ENCODE results near the gene KCTD15.

The KCTD15 gene

GRCh38 chr19:33759356-33759755 lies 37.3 kb upstream of the KCTD15 start:
- no peak for TF ChIP-seq RARB (CRISPR knock-in tag; IDR thresholded peaks at IDR 0.05)
- no peak for TF ChIP-seq TOX (CRISPR knock-in tag; IDR thresholded peaks at IDR 0.05; ENCODE audit: borderline replicate concordance)
- no peak for TF ChIP-seq CREB5 (CRISPR knock-in tag; IDR thresholded peaks at IDR 0.05; ENCODE audit: low read depth)
- TF ChIP-seq TCF4 (CRISPR knock-in tag; IDR thresholded peaks at IDR 0.05; ENCODE audit: borderline replicate concordance), result no peak
- TF ChIP-seq ESRRG (CRISPR knock-in tag; IDR thresholded peaks at IDR 0.05), result no peak
- no peak for TF ChIP-seq OSR1 (CRISPR knock-in tag; IDR thresholded peaks at IDR 0.05)
- no peak for TF ChIP-seq SNAI2 (CRISPR knock-in tag; IDR thresholded peaks at IDR 0.05)
- no peak for ATAC-seq

GRCh38 chr19:33763633-33764371 lies 32.9 kb upstream of the KCTD15 start:
- ATAC-seq, result peak; percentile 62; the same call in 1 of the 3 replicates
- TF ChIP-seq BACH2 (CRISPR knock-in tag; IDR thresholded peaks at IDR 0.05; ENCODE audit: borderline replicate concordance) (no peak), CSRNP3 (CRISPR knock-in tag; IDR thresholded peaks at IDR 0.05) (no peak), TCF4 (CRISPR knock-in tag; IDR thresholded peaks at IDR 0.05; ENCODE audit: borderline replicate concordance) (peak; percentile 55; the same call in 1 of the 2 replicates), ZFP30 (CRISPR knock-in tag; IDR thresholded peaks at IDR 0.05) (no peak), PPARA (CRISPR knock-in tag; IDR thresholded peaks at IDR 0.05; ENCODE audit: borderline replicate concordance) (no peak)

- no peak for ATAC-seq
- no peak for TF ChIP-seq ZNF70 (CRISPR knock-in tag; IDR thresholded peaks at IDR 0.05)
- TF ChIP-seq RARB (CRISPR knock-in tag; IDR thresholded peaks at IDR 0.05), result no peak
Measured at GRCh38 chr19:33766623-33767022, 30.0 kb upstream of the KCTD15 start.

- no peak for ATAC-seq
- no peak for TF ChIP-seq RARB (CRISPR knock-in tag; IDR thresholded peaks at IDR 0.05)
Measured at GRCh38 chr19:33767898-33768413, 28.7 kb upstream of the KCTD15 start.

DNA sequence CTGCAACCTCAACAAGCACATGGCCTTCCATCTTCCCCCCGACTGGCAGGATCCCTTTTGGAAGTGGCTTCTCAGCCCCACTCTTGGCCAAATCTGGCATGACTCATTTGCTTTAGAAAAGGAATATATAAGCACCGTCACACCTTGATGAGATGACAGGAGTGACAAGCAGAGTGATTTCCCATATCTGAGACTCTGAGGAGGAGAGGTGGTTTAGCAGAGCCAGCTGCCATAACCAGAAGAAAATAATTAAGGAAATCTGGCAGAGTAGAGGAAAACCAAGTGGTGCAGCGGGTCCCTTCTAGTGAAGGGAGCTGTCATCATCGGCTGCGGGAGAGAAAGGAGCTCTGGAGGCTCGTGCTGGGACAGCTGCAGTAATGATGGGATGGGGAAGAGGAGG lies 27.5 kb upstream of the KCTD15 start:
- no peak for ATAC-seq
- TF ChIP-seq ZFP30 (CRISPR knock-in tag; IDR thresholded peaks at IDR 0.05) (no peak), TOX (CRISPR knock-in tag; IDR thresholded peaks at IDR 0.05; ENCODE audit: borderline replicate concordance) (no peak), ZNF70 (CRISPR knock-in tag; IDR thresholded peaks at IDR 0.05) (no peak), OSR1 (CRISPR knock-in tag; IDR thresholded peaks at IDR 0.05) (no peak), ZNF565 (CRISPR knock-in tag; conservative IDR thresholded peaks at IDR 0.05; ENCODE audit: low read depth) (no peak), ESRRG (CRISPR knock-in tag; IDR thresholded peaks at IDR 0.05) (no peak), GLIS3 (CRISPR knock-in tag; IDR thresholded peaks at IDR 0.05) (no peak), CREB5 (CRISPR knock-in tag; IDR thresholded peaks at IDR 0.05; ENCODE audit: low read depth) (no peak), ZFP3 (CRISPR knock-in tag; IDR thresholded peaks at IDR 0.05) (no peak), PPARA (CRISPR knock-in tag; IDR thresholded peaks at IDR 0.05; ENCODE audit: borderline replicate concordance) (no peak), SNAI2 (CRISPR knock-in tag; IDR thresholded peaks at IDR 0.05) (no peak), CSRNP3 (CRISPR knock-in tag; IDR thresholded peaks at IDR 0.05) (no peak), TCF4 (CRISPR knock-in tag; IDR thresholded peaks at IDR 0.05; ENCODE audit: borderline replicate concordance) (no peak), ARNTL (CRISPR knock-in tag; IDR thresholded peaks at IDR 0.05; ENCODE audit: borderline replicate concordance, low read depth) (no peak), RARB (CRISPR knock-in tag; IDR thresholded peaks at IDR 0.05) (no peak), TSHZ2 (CRISPR knock-in tag; IDR thresholded peaks at IDR 0.05) (no peak), CSDC2 (CRISPR knock-in tag; IDR thresholded peaks at IDR 0.05) (no peak), ZC3H10 (CRISPR knock-in tag; IDR thresholded peaks at IDR 0.05) (no peak), BACH2 (CRISPR knock-in tag; IDR thresholded peaks at IDR 0.05; ENCODE audit: borderline replicate concordance) (no peak)
- TF ChIP-seq, protein P1, sequence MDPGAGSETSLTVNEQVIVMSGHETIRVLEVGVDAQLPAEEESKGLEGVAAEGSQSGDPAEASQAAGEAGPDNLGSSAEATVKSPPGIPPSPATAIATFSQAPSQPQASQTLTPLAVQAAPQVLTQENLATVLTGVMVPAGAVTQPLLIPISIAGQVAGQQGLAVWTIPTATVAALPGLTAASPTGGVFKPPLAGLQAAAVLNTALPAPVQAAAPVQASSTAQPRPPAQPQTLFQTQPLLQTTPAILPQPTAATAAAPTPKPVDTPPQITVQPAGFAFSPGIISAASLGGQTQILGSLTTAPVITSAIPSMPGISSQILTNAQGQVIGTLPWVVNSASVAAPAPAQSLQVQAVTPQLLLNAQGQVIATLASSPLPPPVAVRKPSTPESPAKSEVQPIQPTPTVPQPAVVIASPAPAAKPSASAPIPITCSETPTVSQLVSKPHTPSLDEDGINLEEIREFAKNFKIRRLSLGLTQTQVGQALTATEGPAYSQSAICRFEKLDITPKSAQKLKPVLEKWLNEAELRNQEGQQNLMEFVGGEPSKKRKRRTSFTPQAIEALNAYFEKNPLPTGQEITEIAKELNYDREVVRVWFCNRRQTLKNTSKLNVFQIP (CRISPR knock-in tag; IDR thresholded peaks at IDR 0.05; ENCODE audit: borderline replicate concordance, low read depth), result no peak
